ENCODE data around the gene SLC7A6OS. TPM values are rescaled to one million over a fixed set of nuclear protein-coding genes. Genes with fewer than 3 reads are reported as not detected.

Gene SLC7A6OS
- total RNA-seq, 4 donors from 2014 or later = 13.4 to 19.5 (median 14.2) TPM

- DNase-seq (ENCODE audit: low spot score in 2 of 2) = no peak
- Histone ChIP-seq H3K9me3 (no peaks in the 10 kb centered on the region), H3K4me1 (peaks cover 0 to 93% (median 62%) of the 10 kb centered on the region in 4 donors), H3K27ac (peak overlapping the region; percentile 64 to 88 (median 74)), H3K27me3 (no peaks in the 10 kb centered on the region), H3K4me3 (no peak overlapping the region), H3K36me3 (peaks cover 0 to 45% (median 0%) of the 10 kb centered on the region in 3 donors)
- TF ChIP-seq EP300 (IDR thresholded peaks at IDR 0.05) (peak in 1 of 2 donors; percentile 30), POLR2A (IDR thresholded peaks at IDR 0.05) (no peak), CTCF (IDR thresholded peaks at IDR 0.05) (no peak)
- 76 to 83% methylated on average over 1 of the region's 1 CpG for WGBS, 2 donors
These were observed 22.5 kb downstream of the SLC7A6OS start for GRCh38 chr16:68288252-68288650.

- no peaks in the 10 kb centered on the region for H3K9me3 ChIP-seq
- H3K27ac ChIP-seq = peak overlapping the region; percentile 64 to 88 (median 74)
- H3K4me3 ChIP-seq = no peak overlapping the region
- peak in 1 of 2 donors; percentile 81 for TF ChIP-seq EP300 (IDR thresholded peaks at IDR 0.05)
- TF ChIP-seq POLR2A (IDR thresholded peaks at IDR 0.05) = no peak
- peak in 2 of 5 experiments; percentile 20 to 37 for TF ChIP-seq CTCF (IDR thresholded peaks at IDR 0.05)
- peak; percentile 78 to 82 for DNase-seq (ENCODE audit: low spot score in 2 of 2)
- H3K4me1 ChIP-seq = peaks cover 0 to 98% (median 69%) of the 10 kb centered on the region in 4 donors
- H3K27me3 ChIP-seq = no peaks in the 10 kb centered on the region
- H3K36me3 ChIP-seq = peaks cover 0 to 39% (median 0%) of the 10 kb centered on the region in 3 donors
- WGBS, 2 donors = 70 to 94% methylated on average over 5 to 11 of the region's 11 CpGs
These were observed 23.2 kb downstream of the SLC7A6OS start for GRCh38 chr16:68287276-68288251.

- Histone ChIP-seq H3K27me3 (no peaks in the 10 kb centered on the region), H3K4me3 (no peak overlapping the region), H3K4me1 (peaks cover 0 to 100% (median 72%) of the 10 kb centered on the region in 4 donors), H3K36me3 (peaks cover 0 to 38% (median 0%) of the 10 kb centered on the region in 3 donors), H3K9me3 (no peaks in the 10 kb centered on the region), H3K27ac (peak overlapping the region in 3 of 4 donors; percentile 71 to 88 (median 77))
- TF ChIP-seq CTCF (IDR thresholded peaks at IDR 0.05) = no peak
- no peak for TF ChIP-seq EP300 (IDR thresholded peaks at IDR 0.05)
- TF ChIP-seq POLR2A (IDR thresholded peaks at IDR 0.05) = no peak
- DNase-seq (ENCODE audit: low spot score in 2 of 2) = no peak
- 74 to 76% methylated on average over 12 of the region's 12 CpGs for WGBS, 2 donors
These were observed 24.3 kb downstream of the SLC7A6OS start for GRCh38 chr16:68286153-68287074.

GRCh38 chr16:68285683-68286082 is 25.1 kb downstream of the SLC7A6OS start:
- Histone ChIP-seq H3K4me3 (no peak overlapping the region), H3K9me3 (no peaks in the 10 kb centered on the region), H3K27ac (peak overlapping the region; percentile 33 to 88 (median 74)), H3K36me3 (peaks cover 0 to 30% (median 0%) of the 10 kb centered on the region in 3 donors), H3K4me1 (peaks cover 0 to 100% (median 77%) of the 10 kb centered on the region in 4 donors), H3K27me3 (no peaks in the 10 kb centered on the region)
- 92 to 97% methylated on average over 3 of the region's 3 CpGs for WGBS, 2 donors
- TF ChIP-seq POLR2A (IDR thresholded peaks at IDR 0.05) (no peak), EP300 (IDR thresholded peaks at IDR 0.05) (no peak), CTCF (IDR thresholded peaks at IDR 0.05) (no peak)
- DNase-seq (ENCODE audit: low spot score in 2 of 2) = no peak

All from tibial nerve (tissue), 4 donors.